Keratinocyte (primary cell): ENCODE results near the gene ETAA1. TPM values are rescaled to one million over a fixed set of nuclear protein-coding genes. Genes with fewer than 3 reads are reported as not detected.

ENCODE experiments used
- DNase-seq: peaks from one replicate; pipeline ENCODE4 v3.0.0-alpha.2; 2011; ENCODE audit warnings: low read depth, missing footprints, low spot score
- FAIRE-seq: peaks from 2 replicates; lab custom pipeline; 2011; peaks lifted over from hg19 to GRCh38; lab: Jason Lieb, UNC
- H2AFZ ChIP-seq: 2 replicates; pipeline ENCODE4 v1.6.0; 2012; ENCODE audit warnings: low read length, control low read depth, inconsistent platforms; ENCODE audit not compliant: control insufficient read depth
- H3K27ac ChIP-seq: 2 replicates; pipeline ENCODE4 v1.5.1; 2011; ENCODE audit warnings: low read length; ENCODE audit not compliant: control insufficient read depth, insufficient read depth
- H3K27me3 ChIP-seq: 3 replicates; pipeline ENCODE4 v1.6.0; 2011; ENCODE audit warnings: low read length; ENCODE audit not compliant: control insufficient read depth, insufficient read depth; ENCODE audit errors: extremely low read depth
- H3K36me3 ChIP-seq, 2 experiments: 2 replicates in 1 of 2; 3 replicates in 1 of 2; pipeline ENCODE4 v1.5.1; 2011; ENCODE audit warnings: low read length in 2 of 2, mild to moderate bottlenecking in 1 of 2; ENCODE audit not compliant: control insufficient read depth in 2 of 2, insufficient read depth in 2 of 2; ENCODE audit errors: extremely low read depth in 1 of 2
- H3K4me1 ChIP-seq: 3 replicates; pipeline ENCODE4 v1.5.1; 2011; ENCODE audit warnings: low read length; ENCODE audit not compliant: control insufficient read depth, insufficient read depth; ENCODE audit errors: extremely low read depth
- H3K4me2 ChIP-seq: 3 replicates; pipeline ENCODE4 v1.6.0; 2011; ENCODE audit warnings: low read depth, low read length; ENCODE audit not compliant: control insufficient read depth, insufficient read depth; ENCODE audit errors: extremely low read depth
- H3K4me3 ChIP-seq, 3 experiments: fragments of 200-600 bp in 1 of 3; sonication (generic) in 1 of 3; 2 replicates in 2 of 3; 3 replicates in 1 of 3; pipeline ENCODE4 v1.5.1; 2011 to 2016; ENCODE audit warnings: low read length in 3 of 3, mild to moderate bottlenecking in 3 of 3, control low read depth in 2 of 3, inconsistent platforms in 1 of 3, low read depth in 1 of 3, mixed read lengths in 1 of 3, mixed run types in 1 of 3, moderate library complexity in 1 of 3; ENCODE audit not compliant: control insufficient read depth in 2 of 3, insufficient read depth in 2 of 3; ENCODE audit errors: extremely low read depth in 1 of 3
- H3K79me2 ChIP-seq: 2 replicates; pipeline ENCODE4 v1.6.0; 2012; ENCODE audit warnings: low read length; ENCODE audit not compliant: control insufficient read depth, insufficient read depth
- H3K9ac ChIP-seq: 3 replicates; pipeline ENCODE4 v1.6.0; 2011; ENCODE audit warnings: low read length; ENCODE audit not compliant: control insufficient read depth, insufficient read depth; ENCODE audit errors: extremely low read depth
- H3K9me1 ChIP-seq: 3 replicates; pipeline ENCODE4 v1.6.0; 2011; ENCODE audit warnings: low read length; ENCODE audit not compliant: control insufficient read depth, insufficient read depth; ENCODE audit errors: extremely low read depth
- H3K9me3 ChIP-seq: 2 replicates; pipeline ENCODE4 v1.5.1; 2012; ENCODE audit warnings: low read depth, low read length; ENCODE audit not compliant: control insufficient read depth
- H4K20me1 ChIP-seq: 3 replicates; pipeline ENCODE4 v1.6.0; 2011; ENCODE audit warnings: low read length; ENCODE audit not compliant: control insufficient read depth, insufficient read depth; ENCODE audit errors: extremely low read depth
- CTCF ChIP-seq, 3 experiments: IDR thresholded peaks in 1 of 3; conservative IDR thresholded peaks in 1 of 3; optimal IDR thresholded peaks in 1 of 3; 2 replicates in 2 of 3; 3 replicates in 1 of 3; pipeline versions ENCODE3 to v1.5.1; 2011; ENCODE audit warnings: low read length in 3 of 3, mild to moderate bottlenecking in 3 of 3, moderate library complexity in 2 of 3, control low read depth in 1 of 3, inconsistent platforms in 1 of 3; ENCODE audit not compliant: insufficient read depth in 2 of 3; ENCODE audit errors: extremely low read depth in 1 of 3
- EZH2 ChIP-seq: IDR thresholded peaks from one replicate; pipeline ENCODE4 v1.6.1; 2012; ENCODE audit warnings: inconsistent platforms, mild to moderate bottlenecking, low read length, moderate library complexity
- dilution Hi-C: fragments of 300-500 bp; cut with MboI; formaldehyde crosslinking; loops from one replicate; pipeline ENCODE4 v1.7.0; 2020; ENCODE audit warnings: low sequenced_read_pairs; ENCODE audit not compliant: extremely low pct_ligation_motif_present
- polyA plus RNA-seq, 5 experiments: library from polyadenylated mRNA; depleted of rRNA in 3 of 5; stranded (reverse) in 3 of 5; stranded (forward) in 1 of 5; unstranded in 1 of 5; fragments of >200 nt; gene quantifications; 1 replicate in 1 of 5; 2 replicates in 3 of 5; 3 replicates in 1 of 5; pipeline versions ENCODE4 v1.2.1 to v1.2.3, GENCODE V29; 2011 to 2012; ENCODE audit warnings: missing spikeins in 2 of 5, low read depth in 1 of 5, low replicate concordance in 1 of 5

Gene ETAA1
- polyA plus RNA-seq, 1 donor (not counting 4 experiments of a cell fraction or from before 2014, with no cell fraction given): 11.5 TPM

DNA sequence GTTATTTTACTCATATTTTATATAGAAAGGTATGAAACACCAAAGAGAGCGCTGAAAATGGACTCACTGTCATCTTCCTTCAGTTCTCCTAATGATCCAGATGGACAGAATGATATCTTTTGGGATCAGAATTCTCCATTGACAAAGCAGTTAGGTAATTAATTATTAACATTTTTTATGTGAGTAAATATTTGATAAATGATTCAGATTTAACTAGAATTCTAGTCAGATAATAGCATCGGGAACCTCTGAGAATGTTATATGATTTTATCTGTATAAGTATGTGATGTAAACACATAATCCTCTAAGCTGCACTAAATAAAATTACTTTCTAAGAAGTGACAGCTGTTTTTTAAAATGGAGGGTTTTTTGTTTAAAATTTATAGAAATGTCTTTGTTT is 2.0 kb downstream of the ETAA1 start:
- no peak overlapping the region for H3K9ac ChIP-seq
- no peaks in the 10 kb centered on the region for H3K27me3 ChIP-seq
- no peaks in the 10 kb centered on the region for H4K20me1 ChIP-seq
- peaks cover 5 to 8% of the 10 kb centered on the region in 2 experiments for H3K36me3 ChIP-seq
- no peak overlapping the region for H2AFZ ChIP-seq
- H3K9me1 ChIP-seq: no peaks in the 10 kb centered on the region
- H3K27ac ChIP-seq: peak overlapping the region; percentile 4
- H3K4me2 ChIP-seq: peak overlapping the region; percentile 77
- peaks cover 29% of the 10 kb centered on the region for H3K4me1 ChIP-seq
- no peak overlapping the region for H3K4me3 ChIP-seq
- no peaks in the 10 kb centered on the region for H3K9me3 ChIP-seq
- dilution Hi-C loops: no loop called here
- DNase-seq (no peak), FAIRE-seq (no peak)
- peaks cover 13% of the 10 kb centered on the region for H3K79me2 ChIP-seq
- TF ChIP-seq CTCF (optimal IDR thresholded peaks at IDR 0.05 in 1 of 3, IDR thresholded peaks at IDR 0.05 in 1 of 3, conservative IDR thresholded peaks at IDR 0.05 in 1 of 3; ENCODE audit: extremely low read depth in 1 of 3, insufficient read depth in 2 of 3, low read length in 3 of 3) (no peak), EZH2 (no peak)

- no peak overlapping the region for H3K4me3 ChIP-seq
- no peak for TF ChIP-seq EZH2
- TF ChIP-seq CTCF (optimal IDR thresholded peaks at IDR 0.05 in 1 of 3, IDR thresholded peaks at IDR 0.05 in 1 of 3, conservative IDR thresholded peaks at IDR 0.05 in 1 of 3; ENCODE audit: extremely low read depth in 1 of 3, insufficient read depth in 2 of 3, low read length in 3 of 3): no peak
- peak overlapping the region; percentile 65 for H3K4me2 ChIP-seq
Measured at GRCh38 chr2:67399831-67400489, 2.8 kb downstream of the ETAA1 start.

More at GRCh38 chr2:67399831-67400489, 2.8 kb downstream of the ETAA1 start:
- no peaks in the 10 kb centered on the region for H3K9me1 ChIP-seq
- H3K36me3 ChIP-seq: peaks cover 5 to 8% of the 10 kb centered on the region in 2 experiments
- H3K4me1 ChIP-seq: peaks cover 24% of the 10 kb centered on the region
- no peaks in the 10 kb centered on the region for H4K20me1 ChIP-seq
- no peaks in the 10 kb centered on the region for H3K9me3 ChIP-seq
- no peak overlapping the region for H2AFZ ChIP-seq
- no peaks in the 10 kb centered on the region for H3K27me3 ChIP-seq
- H3K79me2 ChIP-seq: peaks cover 13% of the 10 kb centered on the region
- dilution Hi-C loops: no loop called here
- FAIRE-seq: no peak
- no peak for DNase-seq
- H3K9ac ChIP-seq: no peak overlapping the region
- H3K27ac ChIP-seq: peak overlapping the region; percentile 65
